ENCODE data around the gene AQP3. TPM values are rescaled to one million over a fixed set of nuclear protein-coding genes. Genes with fewer than 3 reads are reported as not detected.

Gene AQP3
- total RNA-seq, 4 donors from 2014 or later: 3.9 to 100 (median 15.5) TPM

DNA sequence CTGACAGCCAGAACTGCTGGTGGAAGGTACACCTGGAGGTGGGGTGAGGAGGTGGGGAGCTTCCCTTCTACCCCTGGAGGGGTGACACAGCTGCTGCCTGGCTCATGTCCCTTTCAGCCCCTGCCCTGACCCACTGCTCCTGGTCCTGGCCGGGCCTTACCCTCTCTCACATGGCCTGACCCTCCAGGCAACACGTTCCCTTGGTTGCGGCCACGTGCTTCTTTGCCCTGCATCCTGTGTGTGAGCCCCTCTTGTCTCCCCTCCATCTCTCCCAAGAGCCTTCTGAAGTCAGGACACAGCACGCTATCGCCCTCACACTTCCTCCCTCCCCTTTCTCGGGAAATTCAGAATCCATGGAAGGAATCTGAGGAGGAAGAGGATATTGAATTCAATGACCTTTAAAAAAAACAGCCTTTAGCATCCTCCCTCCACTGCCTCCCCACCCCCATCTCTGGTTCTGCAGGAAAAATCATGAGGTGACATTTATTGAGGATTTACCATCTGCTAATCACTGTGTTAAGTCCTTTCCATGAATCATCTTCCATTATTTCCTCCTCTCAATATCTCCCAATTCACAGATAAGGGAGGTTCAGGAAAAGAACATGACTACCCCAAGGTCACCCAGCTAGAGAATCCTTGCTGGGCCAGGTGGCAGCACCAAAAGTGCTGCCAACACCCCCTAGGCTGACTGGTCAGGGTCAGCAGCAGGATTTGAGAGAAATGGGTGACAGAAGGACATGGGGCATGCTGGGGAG lies 8.3 kb downstream of the AQP3 start:
- TF ChIP-seq POLR2A (IDR thresholded peaks at IDR 0.05) (no peak), POLR2AphosphoS5 (IDR thresholded peaks at IDR 0.05) (no peak), EP300 (IDR thresholded peaks at IDR 0.05) (no peak)
- TF ChIP-seq, protein P1, sequence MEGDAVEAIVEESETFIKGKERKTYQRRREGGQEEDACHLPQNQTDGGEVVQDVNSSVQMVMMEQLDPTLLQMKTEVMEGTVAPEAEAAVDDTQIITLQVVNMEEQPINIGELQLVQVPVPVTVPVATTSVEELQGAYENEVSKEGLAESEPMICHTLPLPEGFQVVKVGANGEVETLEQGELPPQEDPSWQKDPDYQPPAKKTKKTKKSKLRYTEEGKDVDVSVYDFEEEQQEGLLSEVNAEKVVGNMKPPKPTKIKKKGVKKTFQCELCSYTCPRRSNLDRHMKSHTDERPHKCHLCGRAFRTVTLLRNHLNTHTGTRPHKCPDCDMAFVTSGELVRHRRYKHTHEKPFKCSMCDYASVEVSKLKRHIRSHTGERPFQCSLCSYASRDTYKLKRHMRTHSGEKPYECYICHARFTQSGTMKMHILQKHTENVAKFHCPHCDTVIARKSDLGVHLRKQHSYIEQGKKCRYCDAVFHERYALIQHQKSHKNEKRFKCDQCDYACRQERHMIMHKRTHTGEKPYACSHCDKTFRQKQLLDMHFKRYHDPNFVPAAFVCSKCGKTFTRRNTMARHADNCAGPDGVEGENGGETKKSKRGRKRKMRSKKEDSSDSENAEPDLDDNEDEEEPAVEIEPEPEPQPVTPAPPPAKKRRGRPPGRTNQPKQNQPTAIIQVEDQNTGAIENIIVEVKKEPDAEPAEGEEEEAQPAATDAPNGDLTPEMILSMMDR (IDR thresholded peaks at IDR 0.05): no peak
- H3K4me1 ChIP-seq: no peaks in the 10 kb centered on the region
- no peak overlapping the region for H3K4me3 ChIP-seq
- no peak overlapping the region for H3K27ac ChIP-seq
- peaks cover 0 to 19% of the 10 kb centered on the region in 2 donors for H3K36me3 ChIP-seq
- 50 to 60% methylated on average over 1 to 2 of the region's 7 CpGs for whole genome bisulfite sequencing, 2 donors (ENCODE audit: low coverage in 1 of 2)
- H3K9me3 ChIP-seq: no peaks in the 10 kb centered on the region
- peaks cover 18% of the 10 kb centered on the region for H3K27me3 ChIP-seq
- ATAC-seq: no peak

DNA sequence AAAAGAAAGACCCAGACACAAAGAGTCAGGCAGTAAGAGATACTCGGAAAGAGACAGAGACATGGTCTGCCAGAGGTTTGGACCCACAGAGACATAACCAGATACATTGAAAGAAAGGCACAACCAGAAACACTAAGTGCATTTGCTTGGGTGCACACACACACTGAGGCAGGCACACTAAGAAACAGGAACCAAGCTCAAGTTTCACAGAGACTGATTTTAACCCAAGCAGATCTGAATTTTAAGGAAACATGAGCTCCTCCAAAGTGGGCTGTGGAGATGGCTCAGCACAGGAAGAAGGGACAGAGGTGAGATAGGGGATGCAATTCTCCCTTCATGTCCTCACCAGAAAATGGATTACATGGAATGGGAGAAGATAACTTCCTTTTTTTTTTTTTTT lies 9.5 kb downstream of the AQP3 start:
- Histone ChIP-seq H3K27me3 (peaks cover 18% of the 10 kb centered on the region), H3K9me3 (no peaks in the 10 kb centered on the region), H3K4me3 (no peak overlapping the region), H3K4me1 (no peaks in the 10 kb centered on the region), H3K27ac (no peak overlapping the region), H3K36me3 (peaks cover 0 to 15% of the 10 kb centered on the region in 2 donors)
- TF ChIP-seq POLR2A (IDR thresholded peaks at IDR 0.05) (no peak), EP300 (IDR thresholded peaks at IDR 0.05) (no peak), POLR2AphosphoS5 (IDR thresholded peaks at IDR 0.05) (no peak)
- TF ChIP-seq, protein P1 (IDR thresholded peaks at IDR 0.05): no peak
- 100% methylated on average over 1 of the region's 1 CpG for WGBS, 2 donors (ENCODE audit: low coverage in 1 of 2)
- ATAC-seq: no peak

DNA sequence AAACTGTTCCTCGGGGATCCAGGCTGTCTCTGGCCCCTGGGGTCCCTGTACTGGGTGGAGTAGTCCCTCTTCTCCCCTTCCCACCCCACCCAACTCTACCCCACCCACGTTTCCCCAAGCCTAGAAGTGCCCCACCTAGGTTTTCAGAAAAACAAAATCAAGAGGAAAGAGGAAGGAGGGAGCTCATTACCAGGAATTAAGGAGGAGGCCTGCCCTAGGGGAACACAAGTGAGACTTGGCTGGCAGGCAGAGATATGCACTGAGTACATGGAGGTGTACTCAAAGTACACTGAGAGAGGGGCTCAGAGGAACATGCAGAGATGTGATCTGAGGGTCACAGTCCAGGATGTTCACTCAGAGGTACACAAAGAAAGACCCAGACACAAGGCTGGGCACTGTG lies 10.2 kb downstream of the AQP3 start:
- H3K4me1 ChIP-seq: no peaks in the 10 kb centered on the region
- WGBS, 2 donors (ENCODE audit: low coverage in 1 of 2): 10 to 50% methylated on average over 1 to 2 of the region's 2 CpGs
- H3K36me3 ChIP-seq: peaks cover 0 to 8% of the 10 kb centered on the region in 2 donors
- no peak for ATAC-seq
- H3K27me3 ChIP-seq: peaks cover 18% of the 10 kb centered on the region
- H3K9me3 ChIP-seq: no peaks in the 10 kb centered on the region
- TF ChIP-seq POLR2AphosphoS5 (IDR thresholded peaks at IDR 0.05): no peak
- TF ChIP-seq EP300 (IDR thresholded peaks at IDR 0.05): no peak
- TF ChIP-seq POLR2A (IDR thresholded peaks at IDR 0.05): no peak
- TF ChIP-seq, protein P1 (IDR thresholded peaks at IDR 0.05): no peak
- no peak overlapping the region for H3K4me3 ChIP-seq
- no peak overlapping the region for H3K27ac ChIP-seq

DNA sequence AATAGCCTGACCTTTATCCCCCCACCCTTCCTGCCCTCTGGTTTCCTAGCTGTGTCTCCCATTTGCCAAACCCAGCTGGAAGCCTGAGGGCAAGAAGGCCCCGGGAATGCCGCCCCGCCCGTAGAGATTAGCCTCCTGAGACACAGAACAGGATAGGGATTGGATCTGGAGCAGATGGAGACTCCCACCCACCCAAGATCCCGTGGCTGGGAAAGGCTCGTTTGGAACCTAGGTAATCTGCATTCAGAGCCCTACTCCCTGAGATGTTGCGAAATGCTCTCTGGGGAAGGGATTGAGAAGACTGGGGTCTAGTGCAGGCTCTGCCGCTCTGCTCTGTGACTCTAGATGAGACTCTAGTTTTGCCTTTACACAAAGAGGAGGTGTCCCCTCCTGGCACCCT lies 10.9 kb downstream of the AQP3 start:
- Histone ChIP-seq H3K36me3 (peaks cover 0 to under 1% of the 10 kb centered on the region in 2 donors), H3K27me3 (peaks cover 18% of the 10 kb centered on the region), H3K9me3 (no peaks in the 10 kb centered on the region), H3K4me1 (no peaks in the 10 kb centered on the region), H3K4me3 (no peak overlapping the region), H3K27ac (no peak overlapping the region)
- ATAC-seq: no peak
- TF ChIP-seq POLR2AphosphoS5 (IDR thresholded peaks at IDR 0.05) (no peak), EP300 (IDR thresholded peaks at IDR 0.05) (no peak), POLR2A (IDR thresholded peaks at IDR 0.05) (no peak)
- TF ChIP-seq, protein P1 (IDR thresholded peaks at IDR 0.05): no peak
- WGBS, 2 donors (ENCODE audit: low coverage in 1 of 2): 40% methylated on average over 3 of the region's 8 CpGs; no CpG with 5 or more reads in 1 of the 2 donors

DNA sequence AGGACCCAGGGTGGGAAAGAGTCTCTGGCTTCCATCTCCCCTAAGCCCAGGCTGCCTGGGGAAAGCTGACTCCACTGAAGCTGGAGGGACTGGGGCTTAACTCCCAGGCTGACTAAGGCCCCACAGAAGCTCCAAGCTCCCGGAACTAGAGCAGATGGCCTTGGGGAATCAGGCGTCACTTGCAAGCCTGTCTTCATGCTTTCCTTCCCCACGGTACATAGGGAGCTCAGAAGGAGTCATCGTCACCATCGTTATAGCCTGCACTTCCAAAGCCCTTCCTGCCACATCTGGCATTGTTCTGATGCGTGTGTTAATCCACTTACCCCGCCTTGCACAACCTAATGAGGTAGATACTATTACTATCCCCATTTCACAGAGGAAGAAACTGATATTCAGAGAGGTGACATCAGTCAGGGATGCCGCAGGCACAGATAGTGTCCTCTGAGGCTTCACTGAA lies 11.5 kb downstream of the AQP3 start:
- Histone ChIP-seq H3K27ac (no peak overlapping the region), H3K36me3 (no peaks in the 10 kb centered on the region), H3K9me3 (no peaks in the 10 kb centered on the region), H3K4me3 (no peak overlapping the region), H3K27me3 (peaks cover 18% of the 10 kb centered on the region), H3K4me1 (no peaks in the 10 kb centered on the region)
- 84% methylated on average over 6 of the region's 8 CpGs; no CpG with 5 or more reads in 1 of the 2 donors for WGBS, 2 donors (ENCODE audit: low coverage in 1 of 2)
- ATAC-seq: no peak
- TF ChIP-seq POLR2AphosphoS5 (IDR thresholded peaks at IDR 0.05) (no peak), EP300 (IDR thresholded peaks at IDR 0.05) (no peak), POLR2A (IDR thresholded peaks at IDR 0.05) (no peak)
- TF ChIP-seq, protein P1 (IDR thresholded peaks at IDR 0.05): no peak
